SK-N-SH treated with all-trans-retinoic acid at 6 μM for 48 hours (cell line): ENCODE data around the gene CTCF.

Experiments
- ESRRG ChIP-seq: fragments of 250-450 bp; sonication (Bioruptor Pico); IDR thresholded peaks from 2 replicates; pipeline ENCODE4 v1.6.1; 2021; ENCODE audit warnings: mild to moderate bottlenecking
- PATZ1 ChIP-seq: fragments of 250-450 bp; sonication (Bioruptor Pico); IDR thresholded peaks from 2 replicates; pipeline ENCODE4 v1.8.0; 2020; ENCODE audit warnings: mild to moderate bottlenecking, moderate library complexity, borderline replicate concordance

GRCh38 chr16:67543036-67543435, 19.3 kb upstream of the CTCF start:
- TF ChIP-seq PATZ1 (CRISPR knock-in tag): no peak
- TF ChIP-seq ESRRG (CRISPR knock-in tag): no peak
